H1 (cell line): ENCODE measurements around the gene UIMC1. TPM values are rescaled to one million over a fixed set of nuclear protein-coding genes. Genes with fewer than 3 reads are reported as not detected.

ENCODE experiments used
- BCL11A ChIP-seq, 2 experiments: IDR thresholded peaks; one replicate each; pipeline ENCODE4 v1.6.1; 2011; ENCODE audit warnings: low read depth in 2 of 2, low read length in 2 of 2, mild to moderate bottlenecking in 2 of 2
- CBX8 ChIP-seq: fragments of 300-800, 300-1000 bp; sonication (generic); IDR thresholded peaks from 2 replicates; pipeline ENCODE4 v1.7.1; 2016; ENCODE audit warnings: low read depth, low read length, borderline replicate concordance
- FOSL1 ChIP-seq: IDR thresholded peaks from 2 replicates; pipeline ENCODE4 v1.6.1; 2011; ENCODE audit warnings: mild to moderate bottlenecking, low read depth, low read length, moderate library complexity; ENCODE audit not compliant: insufficient read depth
- SIN3A ChIP-seq, 2 experiments: IDR thresholded peaks in 1 of 2; conservative IDR thresholded peaks in 1 of 2; 2 replicates each; pipeline ENCODE4 v1.6.1; 2011 to 2012; ENCODE audit warnings: low read length in 2 of 2, improper control_type of control experiment in 1 of 2, low read depth in 1 of 2, mild to moderate bottlenecking in 1 of 2
- SP1 ChIP-seq: IDR thresholded peaks from 2 replicates; pipeline ENCODE4 v1.6.1; 2011; ENCODE audit warnings: low read depth, low read length
- polyA plus RNA-seq, 7 experiments: library from polyadenylated mRNA; depleted of rRNA in 3 of 7; stranded (reverse) in 5 of 7; unstranded in 2 of 7; fragments of >200 nt in 5 of 7; fragments of 200-250 nt in 2 of 7; gene quantifications; 1 replicate in 5 of 7; 2 replicates in 1 of 7; 4 replicates in 1 of 7; pipeline versions ENCODE4 v1.2.1 to v1.2.3, GENCODE V29; 2011 to 2013; ENCODE audit warnings: missing spikeins in 2 of 7, mixed read lengths in 2 of 7
- total RNA-seq: library from RNA; stranded (reverse); fragmentation: NEBNext Ultra II Directional; extraction: Animal tissue kit (Norgen Biotek cat#: 25700); gene quantifications from 2 replicates; pipeline ENCODE4 v1.2.1, GENCODE V29; 2021

UIMC1 gene
- total and polyA plus RNA-seq, 2 of the 8 experiments (the other 6 are each of a cell fraction or from before 2014, with no cell fraction given): 12.8 to 43.7 TPM

DNA sequence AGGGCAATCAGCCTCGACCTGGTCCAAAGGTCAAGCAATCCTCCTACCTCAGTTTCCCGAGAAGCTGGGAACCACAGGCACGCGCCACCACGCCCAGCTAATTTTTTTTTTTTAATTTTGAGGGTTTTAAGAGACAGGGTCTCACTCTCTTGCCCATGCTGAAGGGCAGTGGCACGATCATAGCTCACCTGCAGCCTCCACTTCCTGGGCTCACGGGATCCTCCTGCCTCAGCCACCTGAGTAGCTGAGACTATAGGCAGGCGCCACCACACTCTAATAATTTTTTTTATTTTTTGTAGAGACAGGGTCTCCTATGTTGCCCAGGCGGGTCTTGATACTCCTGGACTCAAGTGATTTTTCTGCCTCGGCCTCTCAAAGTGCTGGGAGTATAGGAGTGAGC, 1.6 kb downstream of the UIMC1 start (continued):
- no peak for TF ChIP-seq SIN3A (conservative IDR thresholded peaks at IDR 0.05 in 1 of 2, IDR thresholded peaks at IDR 0.05 in 1 of 2; ENCODE audit: low read depth in 1 of 2, low read length in 2 of 2)
- TF ChIP-seq FOSL1: no peak
- no peak for TF ChIP-seq BCL11A (IDR thresholded peaks at IDR 0.05; ENCODE audit: low read depth in 2 of 2, low read length in 2 of 2)
- TF ChIP-seq CBX8: no peak
- no peak for TF ChIP-seq SP1
